Measurements from ENCODE around the gene HUWE1. TPM values are rescaled to one million over a fixed set of nuclear protein-coding genes. Genes with fewer than 3 reads are reported as not detected.

Gene HUWE1
- total and polyA plus RNA-seq, 9 donors = 52.4 to 97.9 (median 81.3) TPM

DNA sequence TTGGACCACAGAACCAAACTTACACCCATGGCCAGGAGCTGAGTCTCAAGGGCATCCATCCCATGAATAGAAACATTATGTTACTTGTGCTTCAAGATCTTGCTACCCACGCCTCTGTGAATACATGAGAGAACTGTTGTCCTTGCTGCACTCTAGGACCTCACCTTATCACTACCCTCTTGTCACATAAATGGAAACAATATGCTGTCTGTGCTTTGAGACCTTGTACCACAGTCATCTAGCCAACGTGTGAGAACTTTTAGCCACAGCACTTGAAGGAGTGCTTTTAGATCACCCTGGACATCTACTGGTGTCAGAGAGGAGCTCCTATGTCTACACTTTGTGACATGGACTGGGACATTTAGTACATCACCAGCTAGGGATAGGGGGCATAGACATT, 30.7 kb upstream of the HUWE1 start:
- no peak for DNase-seq

DNA sequence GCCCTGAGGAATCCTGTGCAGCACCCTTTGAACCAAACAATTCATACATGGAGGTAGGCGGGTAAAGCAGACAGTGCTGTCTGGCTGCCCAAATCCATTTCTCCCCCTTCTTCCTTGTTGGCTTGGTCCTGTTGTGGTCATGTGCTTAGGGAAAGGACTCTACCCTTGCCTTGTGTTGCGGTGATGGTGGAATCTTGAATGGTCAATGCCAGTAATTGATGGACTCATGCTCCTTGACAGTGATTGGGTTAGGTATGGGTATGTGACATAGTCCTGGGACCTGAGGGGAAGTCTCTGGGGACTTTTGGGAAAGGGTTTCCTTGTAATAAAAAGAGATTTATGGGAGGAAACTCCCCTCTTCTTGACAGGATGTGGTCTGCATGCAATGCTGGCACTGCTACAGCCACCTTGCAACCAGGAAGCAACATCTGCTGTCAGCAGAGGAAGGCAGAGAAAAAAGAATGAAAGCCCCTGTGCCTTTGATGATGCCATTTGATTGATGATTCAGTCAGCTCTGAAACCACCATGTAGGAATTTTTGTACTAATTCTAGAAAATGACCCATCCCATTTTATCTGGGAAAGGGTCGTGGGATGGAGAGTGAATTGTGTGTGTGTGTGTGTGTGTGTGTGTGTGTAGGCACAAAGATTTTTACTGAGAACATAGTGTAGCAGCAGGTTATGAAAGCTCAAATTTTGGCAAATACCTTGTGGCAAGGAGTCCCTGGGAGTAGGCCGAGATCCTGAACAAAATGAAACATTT, 30.0 kb upstream of the HUWE1 start:
- 79% methylated on average over 2 of the region's 4 CpGs for WGBS (ENCODE audit: insufficient coverage)
- DNase-seq = peak; percentile 1
- H3K4me1 ChIP-seq (ENCODE audit: control insufficient read depth, insufficient read depth, low read length) = no peaks in the 10 kb centered on the region
- peaks cover 11% of the 10 kb centered on the region for H3K27me3 ChIP-seq (ENCODE audit: control insufficient read depth, insufficient read depth, low read length)
- H3K4me3 ChIP-seq (ENCODE audit: low read length) = no peak overlapping the region
- no peaks in the 10 kb centered on the region for H3K9me3 ChIP-seq (replicated peaks; ENCODE audit: control insufficient read depth, low read depth, low read length)
- H3K27ac ChIP-seq (ENCODE audit: low read length) = no peak overlapping the region
- H3K36me3 ChIP-seq (ENCODE audit: control insufficient read depth, insufficient read depth, low read length) = no peaks in the 10 kb centered on the region

More for the DNA sequence above, 30.7 kb upstream of the HUWE1 start:
- H3K4me1 ChIP-seq (ENCODE audit: control insufficient read depth, insufficient read depth, low read length) = no peaks in the 10 kb centered on the region
- no peaks in the 10 kb centered on the region for H3K36me3 ChIP-seq (ENCODE audit: control insufficient read depth, insufficient read depth, low read length)
- no peaks in the 10 kb centered on the region for H3K9me3 ChIP-seq (replicated peaks; ENCODE audit: control insufficient read depth, low read depth, low read length)
- WGBS (ENCODE audit: insufficient coverage) = 57% methylated on average over 2 of the region's 2 CpGs
- H3K27me3 ChIP-seq (ENCODE audit: control insufficient read depth, insufficient read depth, low read length) = peaks cover 11% of the 10 kb centered on the region
- no peak overlapping the region for H3K27ac ChIP-seq (ENCODE audit: low read length)
- H3K4me3 ChIP-seq (ENCODE audit: low read length) = no peak overlapping the region

DNA sequence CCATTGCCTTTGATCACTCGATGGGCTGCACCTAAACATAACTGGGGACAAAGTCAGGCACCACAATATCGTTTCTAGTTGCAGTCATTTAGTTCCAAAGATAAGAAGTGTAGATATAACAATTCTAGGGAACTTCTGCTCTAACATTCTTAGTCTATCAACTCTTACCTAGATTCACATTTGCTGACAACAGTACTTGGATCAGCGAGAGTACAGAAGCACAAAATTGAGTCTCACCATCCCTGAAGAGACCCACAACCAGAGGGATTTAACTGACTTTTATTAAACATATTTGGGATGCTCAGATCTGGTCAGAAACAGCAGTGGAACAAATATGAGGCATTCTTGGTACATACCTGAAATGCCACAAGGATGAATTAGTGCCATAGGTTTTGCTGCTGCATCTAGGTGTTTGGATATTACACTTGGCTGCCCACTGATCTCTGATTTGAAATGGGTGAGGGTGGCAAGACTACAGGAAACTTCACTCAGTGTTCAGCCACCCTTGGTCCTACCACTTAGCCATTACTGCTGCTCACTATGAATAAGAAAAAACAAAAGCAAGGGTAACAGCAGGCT, 28.9 kb upstream of the HUWE1 start:
- Histone ChIP-seq H3K9me3 (replicated peaks; ENCODE audit: control insufficient read depth, low read depth, low read length) (no peaks in the 10 kb centered on the region), H3K4me3 (ENCODE audit: low read length) (no peak overlapping the region), H3K27ac (ENCODE audit: low read length) (no peak overlapping the region), H3K27me3 (ENCODE audit: control insufficient read depth, insufficient read depth, low read length) (peaks cover 11% of the 10 kb centered on the region), H3K4me1 (ENCODE audit: control insufficient read depth, insufficient read depth, low read length) (no peaks in the 10 kb centered on the region), H3K36me3 (ENCODE audit: control insufficient read depth, insufficient read depth, low read length) (no peaks in the 10 kb centered on the region)
- no CpG with 5 or more reads among the region's 3 CpGs for WGBS (ENCODE audit: insufficient coverage)
- DNase-seq = no peak

DNA sequence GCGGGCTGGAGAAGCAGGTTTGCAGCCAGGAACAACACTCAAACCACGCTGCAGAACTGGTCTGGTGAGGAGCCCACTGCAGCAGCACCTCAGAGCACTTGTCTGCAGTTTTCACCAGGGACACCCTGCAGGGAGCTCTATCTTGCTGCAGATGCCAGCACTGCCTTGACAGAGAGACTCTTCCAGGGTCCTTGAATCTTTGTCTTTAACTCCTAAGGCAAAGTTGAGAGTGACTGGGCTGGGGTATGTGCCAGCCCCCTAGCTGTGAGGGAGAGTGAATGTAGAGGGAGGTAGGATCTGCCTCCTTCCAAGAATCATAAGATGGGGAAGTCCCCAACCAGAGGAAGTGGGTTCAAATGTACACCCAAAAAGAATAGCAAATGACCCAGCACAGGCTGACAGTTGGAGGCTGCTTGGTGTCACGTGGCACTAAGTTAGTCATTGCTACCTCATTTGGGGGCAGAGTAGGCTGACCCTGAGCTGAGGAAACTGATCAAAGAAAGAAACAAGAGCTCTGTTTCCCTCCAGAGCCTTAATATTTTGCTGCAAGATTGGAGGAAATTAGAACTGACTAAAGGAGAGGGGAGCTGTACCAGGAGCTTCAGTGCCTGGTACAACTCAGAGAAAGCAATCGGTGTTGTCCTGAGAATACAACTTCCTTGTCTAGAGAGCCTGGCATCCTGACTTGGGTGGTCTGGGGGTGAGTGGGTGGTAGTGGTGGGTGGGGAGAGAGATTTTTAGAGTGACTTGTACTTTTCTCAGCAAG, 28.2 kb upstream of the HUWE1 start:
- WGBS (ENCODE audit: insufficient coverage) = 54% methylated on average over 4 of the region's 4 CpGs
- DNase-seq = peak; percentile 6
- Histone ChIP-seq H3K36me3 (ENCODE audit: control insufficient read depth, insufficient read depth, low read length) (no peaks in the 10 kb centered on the region), H3K27me3 (ENCODE audit: control insufficient read depth, insufficient read depth, low read length) (peaks cover 11% of the 10 kb centered on the region), H3K9me3 (replicated peaks; ENCODE audit: control insufficient read depth, low read depth, low read length) (no peaks in the 10 kb centered on the region), H3K4me3 (ENCODE audit: low read length) (no peak overlapping the region), H3K27ac (ENCODE audit: low read length) (no peak overlapping the region), H3K4me1 (ENCODE audit: control insufficient read depth, insufficient read depth, low read length) (no peaks in the 10 kb centered on the region)

DNA sequence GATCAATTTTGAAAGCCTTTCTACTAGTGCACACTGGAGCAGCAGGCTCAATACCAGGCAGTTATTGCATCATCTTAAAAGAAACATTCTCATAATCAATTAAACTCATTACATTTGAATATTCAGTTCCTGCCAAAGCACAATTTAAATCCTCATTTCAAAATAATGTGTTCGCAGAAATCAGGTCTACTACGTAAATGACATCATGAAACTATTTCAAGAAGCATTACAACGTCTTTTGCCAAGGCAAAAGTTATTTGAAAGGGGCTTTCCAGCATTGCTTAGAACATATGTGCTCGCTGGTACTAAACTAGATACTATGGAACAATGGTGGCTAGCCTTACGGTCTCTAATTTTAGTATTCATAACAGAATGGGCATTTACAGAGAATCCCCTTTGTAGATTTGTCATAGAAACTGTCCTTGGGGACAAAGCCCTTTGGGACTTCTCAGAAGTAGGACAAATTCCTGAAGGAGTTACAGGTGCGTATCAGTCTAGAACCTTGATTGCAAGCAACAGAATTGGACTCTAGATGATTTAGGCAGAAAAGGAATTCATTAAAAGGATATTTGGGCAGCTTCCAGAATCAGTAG, 27.6 kb upstream of the HUWE1 start:
- H3K36me3 ChIP-seq (ENCODE audit: control insufficient read depth, insufficient read depth, low read length) = no peaks in the 10 kb centered on the region
- no peaks in the 10 kb centered on the region for H3K4me1 ChIP-seq (ENCODE audit: control insufficient read depth, insufficient read depth, low read length)
- DNase-seq = no peak
- H3K4me3 ChIP-seq (ENCODE audit: low read length) = no peak overlapping the region
- H3K9me3 ChIP-seq (replicated peaks; ENCODE audit: control insufficient read depth, low read depth, low read length) = no peaks in the 10 kb centered on the region
- no peak overlapping the region for H3K27ac ChIP-seq (ENCODE audit: low read length)
- 77% methylated on average over 2 of the region's 6 CpGs for WGBS (ENCODE audit: insufficient coverage)
- H3K27me3 ChIP-seq (ENCODE audit: control insufficient read depth, insufficient read depth, low read length) = peaks cover 11% of the 10 kb centered on the region

DNA sequence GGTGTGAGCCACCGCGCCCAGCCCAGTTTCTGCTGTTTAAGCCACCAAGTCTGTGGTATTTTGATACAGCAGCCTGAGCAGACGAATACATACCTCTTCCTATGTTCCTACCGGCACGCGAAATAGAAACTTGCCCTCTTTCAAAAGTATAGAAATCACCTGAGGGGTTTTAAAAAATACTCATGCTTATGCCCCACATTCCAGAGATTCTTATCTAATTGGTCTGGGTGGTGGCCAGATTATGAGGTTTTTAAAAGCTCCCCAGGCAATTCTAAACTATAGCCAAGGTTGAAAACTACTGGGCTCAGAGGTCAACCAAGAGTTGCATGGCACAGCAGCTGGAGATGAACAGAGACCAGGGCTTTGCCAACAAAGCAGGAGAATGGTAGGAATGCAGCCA, 24.9 kb upstream of the HUWE1 start:
- Histone ChIP-seq H3K27ac (ENCODE audit: low read length) (no peak overlapping the region), H3K36me3 (ENCODE audit: control insufficient read depth, insufficient read depth, low read length) (no peaks in the 10 kb centered on the region), H3K4me1 (ENCODE audit: control insufficient read depth, insufficient read depth, low read length) (no peaks in the 10 kb centered on the region), H3K9me3 (replicated peaks; ENCODE audit: control insufficient read depth, low read depth, low read length) (no peaks in the 10 kb centered on the region), H3K4me3 (ENCODE audit: low read length) (no peak overlapping the region), H3K27me3 (ENCODE audit: control insufficient read depth, insufficient read depth, low read length) (peaks cover 7% of the 10 kb centered on the region)
- no peak for DNase-seq
- WGBS (ENCODE audit: insufficient coverage) = 100% methylated on average over 2 of the region's 6 CpGs

DNA sequence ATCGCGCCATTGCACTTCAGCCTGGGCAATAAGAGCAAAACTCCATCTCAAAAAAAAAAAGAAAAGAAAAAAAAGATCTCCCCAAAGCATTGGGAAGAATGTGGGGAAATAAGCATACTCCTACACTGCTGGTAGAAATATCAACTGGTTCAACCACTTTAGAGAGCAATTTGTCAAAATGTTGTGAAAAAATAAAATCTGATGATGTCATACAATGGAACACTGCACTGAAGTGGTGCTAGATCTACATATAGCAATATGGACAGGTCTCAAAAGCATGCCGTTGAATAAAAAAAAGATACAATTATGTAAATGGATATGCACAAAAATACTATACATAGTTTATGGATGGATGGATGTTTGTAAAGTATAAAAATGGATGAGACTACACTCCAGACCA, 18.3 kb upstream of the HUWE1 start:
- H3K4me3 ChIP-seq (ENCODE audit: low read length) = no peak overlapping the region
- H3K27me3 ChIP-seq (ENCODE audit: control insufficient read depth, insufficient read depth, low read length) = peaks cover 7% of the 10 kb centered on the region
- no peaks in the 10 kb centered on the region for H3K4me1 ChIP-seq (ENCODE audit: control insufficient read depth, insufficient read depth, low read length)
- DNase-seq = no peak
- no peak overlapping the region for H3K27ac ChIP-seq (ENCODE audit: low read length)
- H3K9me3 ChIP-seq (replicated peaks; ENCODE audit: control insufficient read depth, low read depth, low read length) = no peaks in the 10 kb centered on the region
- WGBS (ENCODE audit: insufficient coverage) = no CpG with 5 or more reads among the region's 3 CpGs
- H3K36me3 ChIP-seq (ENCODE audit: control insufficient read depth, insufficient read depth, low read length) = no peaks in the 10 kb centered on the region

DNA sequence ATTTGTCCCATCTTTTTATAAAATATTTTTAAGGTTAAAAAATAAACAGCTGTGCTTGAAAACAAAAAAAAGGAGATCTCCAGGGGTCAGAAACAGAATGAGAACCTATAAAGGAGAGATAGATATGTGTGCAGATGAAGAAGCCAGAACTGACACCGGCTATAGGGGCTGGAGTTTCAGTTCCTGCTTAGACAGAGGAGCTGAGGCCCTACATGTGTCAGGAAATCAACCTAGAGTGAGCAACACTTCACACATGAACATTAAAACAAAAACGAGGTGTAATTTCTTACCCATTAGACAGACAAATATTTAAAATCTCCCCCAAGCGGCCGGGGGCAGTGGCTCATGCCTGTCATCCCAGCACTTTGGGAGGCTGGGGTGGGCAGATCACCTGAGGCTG, 17.8 kb upstream of the HUWE1 start:
- DNase-seq = no peak
- peaks cover 9% of the 10 kb centered on the region for H3K27me3 ChIP-seq (ENCODE audit: control insufficient read depth, insufficient read depth, low read length)
- H3K4me3 ChIP-seq (ENCODE audit: low read length) = no peak overlapping the region
- H3K36me3 ChIP-seq (ENCODE audit: control insufficient read depth, insufficient read depth, low read length) = no peaks in the 10 kb centered on the region
- no peaks in the 10 kb centered on the region for H3K9me3 ChIP-seq (replicated peaks; ENCODE audit: control insufficient read depth, low read depth, low read length)
- H3K27ac ChIP-seq (ENCODE audit: low read length) = no peak overlapping the region
- no peaks in the 10 kb centered on the region for H3K4me1 ChIP-seq (ENCODE audit: control insufficient read depth, insufficient read depth, low read length)
- WGBS (ENCODE audit: insufficient coverage) = 82% methylated on average over 2 of the region's 4 CpGs

DNA sequence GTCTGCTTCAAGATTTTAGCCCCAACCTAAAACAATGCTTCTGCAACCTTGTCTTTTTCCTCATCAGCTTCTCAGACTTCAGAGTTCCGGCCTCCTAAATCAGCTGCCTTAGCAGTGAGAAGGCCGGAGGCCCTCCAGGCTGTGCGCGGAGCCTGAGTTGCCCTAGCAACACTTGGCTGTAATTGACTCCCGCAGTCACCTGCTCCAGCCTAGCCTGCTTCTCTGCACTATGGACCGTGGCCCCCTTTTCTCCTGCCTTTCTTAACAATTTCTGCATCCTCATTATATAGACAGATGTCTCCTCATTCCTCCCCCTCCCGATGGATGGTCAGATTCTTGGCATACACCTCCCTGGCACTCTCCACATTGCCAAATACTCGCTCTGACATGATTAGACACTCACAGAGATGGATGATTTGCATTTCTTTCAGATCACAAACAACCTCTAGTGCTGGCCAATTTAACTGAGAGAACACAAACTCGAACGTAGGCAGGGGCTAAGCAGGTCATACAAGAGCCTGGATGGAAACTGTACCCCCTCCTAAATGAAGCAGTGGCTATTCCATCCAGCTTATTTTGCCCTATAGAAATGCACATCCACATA, 9.5 kb upstream of the HUWE1 start:
- DNase-seq = peak; percentile 12
- Histone ChIP-seq H3K27me3 (ENCODE audit: control insufficient read depth, insufficient read depth, low read length) (peaks cover 7% of the 10 kb centered on the region), H3K27ac (ENCODE audit: low read length) (no peak overlapping the region), H3K9me3 (replicated peaks; ENCODE audit: control insufficient read depth, low read depth, low read length) (no peaks in the 10 kb centered on the region), H3K4me1 (ENCODE audit: control insufficient read depth, insufficient read depth, low read length) (no peaks in the 10 kb centered on the region), H3K36me3 (ENCODE audit: control insufficient read depth, insufficient read depth, low read length) (no peaks in the 10 kb centered on the region), H3K4me3 (ENCODE audit: low read length) (no peak overlapping the region)
- 49% methylated on average over 10 of the region's 10 CpGs for WGBS (ENCODE audit: insufficient coverage)

DNA sequence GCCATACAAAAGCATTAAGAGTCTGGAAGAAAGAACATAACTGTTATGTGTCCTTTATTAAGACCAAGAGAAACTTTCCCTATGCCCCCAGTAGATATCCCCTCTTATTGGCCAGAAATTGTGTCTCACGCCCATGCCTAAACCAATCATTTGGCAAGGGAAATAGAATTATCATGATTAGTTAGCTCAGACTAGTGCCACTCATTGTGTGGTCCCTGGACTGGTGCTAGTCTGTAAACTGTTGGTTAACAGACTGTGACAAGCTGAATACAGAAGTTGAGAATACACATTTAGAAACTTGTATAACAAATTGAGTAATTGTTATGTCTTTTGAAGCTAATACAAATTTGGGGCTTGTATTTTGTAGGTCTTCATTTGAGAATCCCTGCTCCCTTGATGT, 8.1 kb upstream of the HUWE1 start:
- no CpG with 5 or more reads among the region's 1 CpG for WGBS (ENCODE audit: insufficient coverage)
- H3K36me3 ChIP-seq (ENCODE audit: control insufficient read depth, insufficient read depth, low read length) = no peaks in the 10 kb centered on the region

More for the DNA sequence above, 8.1 kb upstream of the HUWE1 start:
- DNase-seq = no peak
- H3K9me3 ChIP-seq (replicated peaks; ENCODE audit: control insufficient read depth, low read depth, low read length) = no peaks in the 10 kb centered on the region
- no peak overlapping the region for H3K4me3 ChIP-seq (ENCODE audit: low read length)
- no peaks in the 10 kb centered on the region for H3K4me1 ChIP-seq (ENCODE audit: control insufficient read depth, insufficient read depth, low read length)
- H3K27ac ChIP-seq (ENCODE audit: low read length) = no peak overlapping the region
- H3K27me3 ChIP-seq (ENCODE audit: control insufficient read depth, insufficient read depth, low read length) = peaks cover 7% of the 10 kb centered on the region

All from muscle of leg (tissue), 11 donors.